ENCODE measurements around the gene ARHGEF6.
"Not testable (repeated sequence)": the region's sequence is repeated elsewhere in the genome, so short reads cannot be mapped to it uniquely, and the experiment has no call there.

ARHGEF6 gene

DNA sequence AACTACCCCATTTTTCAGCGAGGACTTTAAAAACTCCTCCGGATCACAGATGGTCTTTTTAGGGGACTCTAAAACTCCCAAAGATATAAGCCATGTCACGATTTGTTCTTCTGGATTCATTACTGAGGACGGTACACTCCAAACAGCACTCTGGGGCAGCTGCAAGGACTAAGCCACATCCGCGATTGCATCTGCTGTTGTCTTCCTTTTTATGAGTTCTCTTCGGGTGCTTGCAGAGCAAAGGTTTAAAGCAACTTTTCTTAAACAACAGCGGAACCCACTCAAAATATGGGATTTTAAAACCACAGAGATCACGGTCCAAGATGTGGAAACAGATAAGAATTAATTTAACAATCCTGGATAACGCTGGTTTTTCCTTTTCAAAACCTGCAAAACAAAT lies at the start of gene ARHGEF6:
TSS of gene ARHGEF6 (minus strand) at position 170 of the 400 bp plus-strand sequence. CDS start at position 120, 50 bp downstream.
- no peak for DNase-seq

- no peak for DNase-seq
These were observed 48.7 kb upstream of the ARHGEF6 start for GRCh38 chrX:136829413-136829812.

- no peak for DNase-seq
These were observed 48.1 kb upstream of the ARHGEF6 start for GRCh38 chrX:136828830-136829229.

GRCh38 chrX:136827026-136827425 lies 46.3 kb upstream of the ARHGEF6 start:
- DNase-seq, result no peak

GRCh38 chrX:136825771-136826170 lies 45.0 kb upstream of the ARHGEF6 start:
- no peak for DNase-seq

DNA sequence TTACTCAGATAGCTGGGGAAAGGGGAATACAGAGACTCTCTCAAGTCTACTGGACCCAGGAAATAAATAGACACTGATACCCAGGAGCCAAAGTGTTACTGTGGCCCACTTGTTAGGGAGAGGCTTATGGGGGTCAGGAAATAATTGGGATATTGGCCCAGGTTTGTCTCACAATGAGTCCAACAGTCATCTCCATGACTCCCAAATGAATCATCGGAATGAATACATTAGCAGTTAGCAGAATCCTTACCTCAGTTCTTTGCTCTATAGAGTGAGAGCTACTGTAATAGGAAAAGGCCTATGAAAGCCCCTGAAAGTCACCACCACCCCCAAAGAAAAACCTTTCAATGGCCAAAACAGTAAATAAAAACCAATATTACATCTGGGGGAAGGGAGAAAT lies 42.4 kb upstream of the ARHGEF6 start:
- DNase-seq, result no peak

- DNase-seq, result no peak
These were observed 41.8 kb upstream of the ARHGEF6 start for GRCh38 chrX:136822337-136823095.

DNA sequence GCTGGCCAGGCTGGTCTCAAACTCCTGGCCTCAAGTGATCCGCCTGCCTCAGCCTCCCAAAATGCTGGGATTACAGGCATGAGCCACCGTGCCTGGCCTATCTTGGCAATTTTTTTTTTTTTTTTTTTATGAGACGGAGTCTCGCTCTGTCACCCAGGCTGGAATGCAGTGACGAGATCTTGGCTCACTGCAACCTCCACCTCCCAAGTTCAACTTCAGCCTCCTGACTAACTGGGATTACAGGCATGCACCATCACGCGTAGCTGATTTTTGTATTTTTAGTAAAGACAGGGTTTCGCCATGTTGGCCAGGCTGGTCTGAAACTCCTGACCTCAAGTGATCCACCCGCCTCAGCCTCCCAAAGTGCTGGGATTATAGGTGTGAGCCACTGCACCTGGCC lies 39.0 kb upstream of the ARHGEF6 start:
- not testable (repeated sequence) for DNase-seq

DNA sequence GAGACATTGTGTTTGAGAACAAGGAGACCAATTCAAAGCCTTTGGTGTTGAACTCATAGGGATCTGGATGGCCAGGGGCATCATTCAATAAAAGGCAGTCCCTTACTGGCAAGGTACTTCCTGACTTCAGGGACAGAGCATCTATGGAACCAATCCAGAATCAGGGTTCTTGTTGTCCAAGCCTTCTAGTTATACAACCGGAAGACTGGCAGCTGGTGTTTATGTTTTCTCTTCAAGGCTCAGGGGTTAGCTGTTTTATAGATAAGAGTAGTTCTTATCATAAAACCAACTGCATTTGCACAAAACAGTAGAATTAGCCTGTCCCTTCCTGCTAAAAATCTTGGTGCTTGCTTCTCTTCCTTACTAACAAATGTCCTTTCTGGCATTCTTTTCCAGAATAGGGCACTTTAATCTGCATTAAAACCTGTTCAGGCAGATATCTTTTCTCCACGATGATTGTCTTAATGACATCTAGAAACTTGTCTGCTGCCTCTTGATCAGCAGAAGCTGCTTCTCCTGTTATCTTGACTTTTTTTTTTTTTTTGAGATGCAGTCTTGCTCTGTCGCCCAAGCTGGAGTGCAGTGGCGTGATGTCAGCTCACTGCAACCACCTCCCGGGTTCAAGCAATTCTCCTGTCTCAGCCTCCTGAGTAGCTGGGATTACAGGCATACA lies 38.4 kb upstream of the ARHGEF6 start:
- no peak for DNase-seq

GRCh38 chrX:136816975-136817374 lies 36.2 kb upstream of the ARHGEF6 start:
- DNase-seq, result no peak

DNA sequence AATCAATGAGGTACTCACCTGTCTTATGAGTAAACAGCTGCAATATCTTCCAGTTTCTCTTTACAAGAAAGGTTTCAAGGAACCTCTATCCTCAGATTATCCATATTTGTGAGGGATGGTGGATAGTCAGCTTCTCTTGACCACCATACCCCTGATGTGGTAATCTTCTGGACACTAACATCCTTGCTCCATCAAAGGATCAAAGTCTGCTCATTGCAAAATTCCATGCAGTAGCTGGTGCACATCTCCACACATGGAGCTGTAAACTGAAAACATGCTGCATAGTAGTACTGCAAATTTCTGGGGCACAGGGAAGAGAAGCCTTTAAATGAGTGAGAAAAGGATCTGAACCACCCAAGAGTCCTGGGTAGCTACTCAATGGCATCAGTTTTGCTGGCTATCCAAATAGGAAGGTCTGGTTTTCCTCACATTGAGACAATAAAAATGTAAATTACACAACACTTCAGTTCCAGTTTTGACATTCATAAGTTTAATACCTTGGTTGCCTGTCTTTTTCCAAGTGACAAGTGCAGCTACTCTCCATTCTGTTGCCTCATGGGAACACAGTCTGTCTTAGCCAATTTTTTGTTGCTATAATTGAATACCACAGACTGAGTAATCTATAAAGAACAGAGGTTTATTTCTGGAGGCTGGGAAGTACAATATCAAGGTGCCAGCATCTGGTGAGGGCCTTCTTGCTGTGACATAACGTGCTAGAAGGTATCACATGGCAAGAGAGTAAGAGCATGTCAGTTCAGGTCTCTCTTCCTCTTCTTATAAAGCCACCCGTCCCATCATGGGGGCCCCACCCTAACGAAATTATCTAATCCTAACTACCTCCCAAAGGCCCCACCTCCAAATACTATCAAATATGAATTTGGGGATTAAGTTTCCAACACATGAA lies 34.4 kb upstream of the ARHGEF6 start:
- DNase-seq, result no peak

DNA sequence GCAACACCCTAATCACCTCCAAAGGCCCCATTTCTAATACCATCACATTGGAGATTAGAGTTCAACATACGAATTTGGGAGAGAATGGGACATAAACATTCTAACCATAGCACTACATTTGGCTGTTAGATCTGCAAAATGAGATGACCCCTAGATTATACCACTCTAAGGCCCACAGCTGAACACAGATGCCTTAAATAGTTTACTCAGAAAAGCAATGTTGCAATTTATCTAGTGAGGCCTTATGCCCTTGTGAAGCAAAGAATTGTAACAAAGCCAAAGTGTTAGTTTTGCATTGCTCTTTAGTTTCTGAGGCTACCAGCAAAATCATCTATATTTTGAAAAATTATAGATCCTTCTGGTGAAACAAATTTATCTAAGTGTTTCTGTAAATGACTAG lies 31.6 kb upstream of the ARHGEF6 start:
- DNase-seq, result no peak

GRCh38 chrX:136810493-136810892 lies 29.8 kb upstream of the ARHGEF6 start:
- DNase-seq, result no peak

GRCh38 chrX:136806891-136807410 lies 26.2 kb upstream of the ARHGEF6 start:
- DNase-seq, result no peak

GRCh38 chrX:136802515-136802914 lies 21.8 kb upstream of the ARHGEF6 start:
- DNase-seq, result no peak

GRCh38 chrX:136797787-136798186 lies 17.1 kb upstream of the ARHGEF6 start:
- DNase-seq, result no peak

GRCh38 chrX:136795132-136795531 lies 14.4 kb upstream of the ARHGEF6 start:
- not testable (repeated sequence) for DNase-seq

GRCh38 chrX:136794660-136795059 lies 13.9 kb upstream of the ARHGEF6 start:
- not testable (repeated sequence) for DNase-seq

GRCh38 chrX:136794080-136794479 lies 13.3 kb upstream of the ARHGEF6 start:
- no peak for DNase-seq

DNA sequence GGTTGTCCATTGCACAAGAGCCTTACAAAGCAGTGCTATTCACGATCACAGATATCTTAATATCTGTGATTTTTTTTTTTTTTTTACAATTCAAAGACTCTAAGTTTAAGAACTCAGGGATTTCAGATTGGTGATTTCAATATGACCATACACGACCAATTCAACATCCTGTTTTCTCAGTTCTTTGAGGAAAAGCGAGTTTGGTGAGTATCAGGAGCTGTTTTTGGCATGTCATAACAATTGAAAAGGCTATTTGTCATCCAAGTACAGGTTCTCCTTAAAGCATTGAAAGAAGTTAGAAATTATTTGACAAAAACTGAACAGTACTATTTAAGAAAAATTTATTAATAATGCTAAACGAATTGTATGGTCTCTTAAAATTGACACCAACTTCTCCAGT lies 9.1 kb upstream of the ARHGEF6 start:
- no peak for DNase-seq

- DNase-seq, result no peak
These were observed 3.5 kb upstream of the ARHGEF6 start for GRCh38 chrX:136784231-136784630.

DNA sequence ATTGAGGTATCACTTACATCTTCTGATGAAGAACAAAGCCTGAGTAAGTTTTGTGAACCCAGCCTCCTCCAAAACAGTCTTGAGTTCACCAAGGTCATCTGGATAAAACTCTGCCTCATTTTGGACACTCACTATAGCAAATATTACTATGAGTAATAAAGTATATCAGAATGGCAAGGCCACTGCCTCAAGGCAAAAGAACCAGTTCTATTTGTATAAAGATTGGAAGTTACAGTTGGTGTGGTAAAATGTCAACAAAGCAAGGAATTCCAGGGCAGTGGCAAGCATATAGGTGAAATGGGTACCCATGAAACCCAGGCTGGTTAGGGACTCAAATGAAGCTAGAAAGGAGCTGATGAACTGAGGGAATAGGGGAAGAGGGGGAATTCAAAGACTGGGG lies 2.4 kb upstream of the ARHGEF6 start:
- DNase-seq, result no peak

GRCh38 chrX:136781180-136781797 lies 557 bp upstream of the ARHGEF6 start:
- DNase-seq, result no peak

All from NCI-H2081 treated with DMSO at 0.1 percent for 48 hours (cell line).